ENCODE results near the gene RAB40C. TPM values are rescaled to one million over a fixed set of nuclear protein-coding genes. Genes with fewer than 3 reads are reported as not detected.

The RAB40C gene
- total and polyA plus RNA-seq, 12 donors: 9.1 to 32.0 (median 12.3) TPM

GRCh38 chr16:638034-638543 lies 48.2 kb downstream of the RAB40C start:
- no peak overlapping the region for H3K4me3 ChIP-seq
- ATAC-seq: no peak

DNA sequence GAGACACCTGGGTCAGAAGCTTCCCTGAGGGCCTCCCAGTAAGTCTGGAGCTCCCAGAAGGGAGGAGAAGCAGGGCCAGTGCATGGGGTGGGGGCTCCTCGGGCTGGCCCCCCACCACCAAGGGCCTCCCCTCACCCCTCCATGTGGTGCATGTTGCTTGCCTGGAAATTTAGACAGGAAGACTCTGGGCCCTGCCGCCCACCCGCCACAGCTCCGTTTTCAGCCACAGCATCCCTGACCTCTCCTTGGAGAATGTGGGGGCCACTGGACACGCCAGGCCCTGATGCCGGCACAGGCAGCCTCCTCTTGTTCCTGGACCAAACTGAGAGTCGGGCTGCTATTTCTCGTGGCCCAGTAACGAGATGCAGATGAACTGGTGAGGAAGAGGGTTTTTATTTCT lies 49.0 kb downstream of the RAB40C start:
- ATAC-seq (no peak), DNase-seq (peak in 1 of 2 donors; percentile 10)
- Histone ChIP-seq H3K27me3 (no peaks in the 10 kb centered on the region), H3K4me3 (no peak overlapping the region), H3K27ac (peak overlapping the region in 7 of 10 donors; percentile 50 to 99 (median 80)), H3K36me3 (peaks cover 0 to 9% (median 0%) of the 10 kb centered on the region in 9 donors), H3K9me3 (no peaks in the 10 kb centered on the region), H3K4me1 (peaks cover 16 to 51% (median 40%) of the 10 kb centered on the region in 9 donors)
- intact Hi-C loops (cut with DNase I): loop anchor here in 1 of 10 donors (5.0 kb wide), 1 partner anchor 47 kb away; the partner anchor contains the start of gene RAB40C
- no peak for TF ChIP-seq CTCF (IDR thresholded peaks at IDR 0.05)
- WGBS, 2 donors: 77 to 79% methylated on average over 9 of the region's 9 CpGs

More at GRCh38 chr16:638034-638543, 48.2 kb downstream of the RAB40C start:
- 73 to 77% methylated on average over 15 of the region's 15 CpGs for WGBS, 2 donors
- H3K4me1 ChIP-seq: peaks cover 12 to 44% (median 34%) of the 10 kb centered on the region in 9 donors
- intact Hi-C loops (cut with DNase I): loop anchor here in 1 of 10 donors (5.0 kb wide), 1 partner anchor 46 kb away; the partner anchor contains the start of gene RAB40C
- peak overlapping the region in 9 of 10 donors; percentile 64 to 99 (median 86) for H3K27ac ChIP-seq
- no peaks in the 10 kb centered on the region for H3K27me3 ChIP-seq
- TF ChIP-seq CTCF (IDR thresholded peaks at IDR 0.05): no peak
- H3K9me3 ChIP-seq: no peaks in the 10 kb centered on the region
- peak in 1 of 2 donors; percentile 25 for DNase-seq
- H3K36me3 ChIP-seq: peaks cover 0 to 16% (median 0%) of the 10 kb centered on the region in 9 donors

GRCh38 chr16:640614-641013 lies 50.7 kb downstream of the RAB40C start:
- WGBS, 2 donors: 89 to 90% methylated on average over 4 to 5 of the region's 5 CpGs
- peak overlapping the region in 4 of 10 donors; percentile 70 to 82 (median 72) for H3K4me3 ChIP-seq
- H3K9me3 ChIP-seq: no peaks in the 10 kb centered on the region
- no peak for TF ChIP-seq CTCF (IDR thresholded peaks at IDR 0.05)
- peaks cover 0 to 3% (median 0%) of the 10 kb centered on the region in 9 donors for H3K36me3 ChIP-seq
- H3K27ac ChIP-seq: peak overlapping the region in 2 of 10 donors; percentile 35 to 36
- DNase-seq (no peak), ATAC-seq (no peak)
- intact Hi-C loops (cut with DNase I): no loop called here
- H3K27me3 ChIP-seq: no peaks in the 10 kb centered on the region
- H3K4me1 ChIP-seq: peaks cover 17 to 60% (median 37%) of the 10 kb centered on the region in 9 donors

GRCh38 chr16:641326-642188 lies 51.7 kb downstream of the RAB40C start, which contains the start of gene MCRIP2:
MCRIP2 (plus strand) TSS chr16:641828; CDS start chr16:641992, 164 bp downstream.
- Histone ChIP-seq H3K27me3 (no peaks in the 10 kb centered on the region), H3K9me3 (no peaks in the 10 kb centered on the region), H3K27ac (peak within 1 kb of the TSS; percentile 89 to 99 (median 96)), H3K4me3 (peak within 1 kb of the TSS; percentile 46 to 96 (median 72)), H3K4me1 (peaks cover 16 to 66% (median 43%) of the 10 kb centered on the region in 9 donors), H3K36me3 (peaks cover 0 to 3% (median 0%) of the 10 kb centered on the region in 9 donors)
- peak; percentile 85 to 90 for DNase-seq
- TF ChIP-seq CTCF (IDR thresholded peaks at IDR 0.05): peak in 1 of 9 donors; percentile 5
- intact Hi-C loops (cut with DNase I): no loop called here
- peak; percentile 49 to 69 (median 66) for ATAC-seq
- WGBS, 2 donors: 1 to 2% methylated on average over 45 to 81 of the region's 81 CpGs
